HG03442 (cell line): ENCODE results near the gene TMEM247.
"Not testable (repeated sequence)": the region's sequence is repeated elsewhere in the genome, so short reads cannot be mapped to it uniquely, and the experiment has no call there.

Source experiments
- ATAC-seq: cut with Tn5 transposase; IDR thresholded peaks from one replicate; pipeline ENCODE4 v1.9.1; 2021; ENCODE audit warnings: mild to moderate bottlenecking, moderate library complexity; ENCODE audit not compliant: unreplicated experiment

TMEM247 gene

DNA sequence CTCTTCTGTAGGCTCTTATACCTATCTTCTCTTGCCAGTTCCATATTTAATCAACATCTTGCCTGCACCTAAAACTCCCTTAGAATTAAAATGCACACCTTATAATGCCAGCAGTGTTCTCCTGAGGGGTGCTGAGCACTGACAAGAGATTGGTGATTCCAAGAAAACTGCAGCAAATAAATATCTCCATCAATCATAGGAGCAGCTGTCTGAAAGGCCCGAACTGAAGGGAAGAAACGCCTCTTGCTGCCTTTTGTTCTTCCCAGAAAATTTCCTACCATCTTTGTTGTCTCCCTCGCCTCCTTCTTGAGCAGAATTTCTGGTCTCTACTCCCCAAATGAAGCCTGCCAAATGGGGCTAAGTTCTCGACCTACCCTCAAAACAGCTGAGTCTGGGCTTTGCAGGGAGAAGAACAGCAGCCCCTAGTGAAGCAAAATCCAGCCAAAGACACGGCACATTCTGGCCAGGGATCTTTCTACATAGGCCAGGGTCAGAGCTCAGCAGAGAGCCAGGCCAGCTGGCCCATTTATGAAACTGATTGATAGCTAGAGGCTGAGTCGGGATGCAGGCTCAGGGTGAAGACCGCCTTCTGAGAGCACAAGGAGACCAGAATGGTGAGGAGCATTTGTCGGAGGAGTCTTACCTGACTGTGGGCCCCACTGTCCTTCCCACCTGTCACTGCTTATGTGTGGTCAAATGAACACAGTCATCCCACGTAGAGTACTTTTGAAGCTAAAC lies 20.4 kb upstream of the TMEM247 start:
- no peak for ATAC-seq

DNA sequence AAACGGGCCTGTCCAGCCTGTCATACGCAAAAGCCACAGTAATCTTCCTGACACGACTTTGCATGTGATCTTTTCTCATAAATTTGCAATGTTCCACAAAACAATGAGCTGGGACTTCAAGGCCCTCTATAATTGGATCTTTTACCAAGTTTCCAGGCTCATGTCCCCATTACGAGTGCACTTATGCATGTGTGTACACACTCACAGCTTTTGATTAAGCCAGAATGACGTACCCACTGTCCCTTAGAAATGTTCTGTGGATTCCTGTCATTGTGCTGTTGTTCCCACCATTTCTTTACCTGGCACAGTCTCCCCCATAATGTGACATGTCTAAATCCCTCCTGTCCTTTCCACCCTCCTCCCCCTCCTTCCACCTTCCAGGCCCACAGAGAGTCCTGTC lies 19.7 kb upstream of the TMEM247 start:
- no peak for ATAC-seq

DNA sequence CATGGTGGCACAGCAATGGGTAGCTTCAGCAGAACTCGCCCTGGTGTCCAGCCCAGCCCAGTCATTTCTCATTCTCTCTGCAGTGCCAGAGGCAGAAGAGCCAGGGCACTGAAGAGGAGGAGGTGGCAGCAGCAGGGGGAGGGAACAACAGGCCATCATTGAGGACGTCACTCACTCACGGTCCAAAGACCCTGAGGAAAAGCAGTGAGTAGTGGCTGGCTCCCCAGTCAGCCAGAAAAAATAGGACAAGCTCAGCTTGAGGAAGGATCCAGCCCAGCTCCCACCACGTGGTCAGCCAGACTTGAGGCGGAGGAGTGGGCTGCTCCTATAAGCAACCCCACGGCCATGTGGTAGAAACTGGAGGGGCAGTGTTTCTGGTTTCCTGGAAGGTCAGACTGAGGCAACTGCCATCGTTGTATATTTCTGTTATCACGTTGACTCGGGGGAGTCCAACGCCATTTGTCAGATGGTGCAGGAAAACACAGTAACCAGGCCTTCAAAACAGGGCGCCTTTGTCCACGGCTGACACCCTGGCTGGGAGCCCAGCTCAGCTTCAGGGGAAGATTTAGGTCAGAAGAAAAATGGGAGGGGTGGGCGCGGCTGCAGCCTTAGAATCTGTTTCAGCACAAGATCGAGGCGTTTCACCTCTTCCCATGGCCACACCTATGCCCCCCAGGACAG lies 19.0 kb upstream of the TMEM247 start:
- ATAC-seq, result no peak

DNA sequence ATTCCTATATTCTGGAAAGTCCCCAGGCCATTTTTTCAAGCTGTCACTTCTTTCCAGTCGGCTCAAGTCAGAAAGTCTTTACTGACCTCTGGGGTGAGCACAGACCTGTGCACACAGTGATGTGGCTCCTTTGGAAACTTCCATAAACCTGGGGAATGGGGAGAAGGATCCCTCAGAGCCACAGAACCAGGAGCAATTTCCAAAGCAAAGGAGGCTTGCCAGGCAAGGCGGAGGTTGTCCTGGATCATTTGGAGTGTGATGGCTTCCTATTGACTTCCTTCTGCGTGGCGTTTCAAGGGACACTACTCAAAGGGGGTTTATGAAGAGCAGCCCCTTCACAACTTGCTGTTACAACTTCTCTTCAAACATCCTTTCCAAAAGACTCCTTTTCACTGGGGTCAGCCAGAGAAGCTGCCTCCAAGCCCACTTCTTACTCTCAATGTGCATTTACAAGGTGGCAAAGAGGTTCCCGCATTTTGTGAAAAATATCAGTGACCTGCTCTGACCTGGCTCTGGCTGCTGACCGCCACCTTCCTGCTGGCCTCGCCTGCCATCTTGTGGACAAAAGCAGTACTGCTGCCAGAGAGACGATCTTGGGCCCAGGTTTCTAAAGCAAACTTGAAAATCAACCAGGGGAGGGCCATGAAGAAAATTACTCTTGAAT lies 18.2 kb upstream of the TMEM247 start:
- no peak for ATAC-seq

DNA sequence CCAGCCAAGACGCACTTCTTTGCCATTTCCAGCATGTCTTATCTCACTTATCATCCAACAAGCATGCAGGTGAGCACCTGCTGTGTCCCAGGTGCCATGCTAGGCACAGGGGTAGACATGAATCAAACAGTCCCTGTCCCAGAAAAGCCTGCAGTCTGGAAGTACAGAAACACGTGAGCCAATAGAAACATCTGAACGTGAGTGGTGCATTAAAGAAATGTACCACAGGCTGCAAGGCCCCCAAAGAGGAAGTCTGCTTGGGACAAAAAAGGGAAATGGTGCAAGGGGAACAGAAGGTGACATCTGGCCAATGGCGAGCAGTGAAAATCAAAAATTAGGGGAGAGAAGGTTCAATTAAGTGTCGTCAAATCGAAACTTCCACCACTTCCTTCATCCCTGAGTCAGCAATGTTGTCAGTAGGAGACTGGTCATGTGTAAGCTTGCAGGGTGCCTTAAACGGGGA lies 17.6 kb upstream of the TMEM247 start:
- no peak for ATAC-seq

DNA sequence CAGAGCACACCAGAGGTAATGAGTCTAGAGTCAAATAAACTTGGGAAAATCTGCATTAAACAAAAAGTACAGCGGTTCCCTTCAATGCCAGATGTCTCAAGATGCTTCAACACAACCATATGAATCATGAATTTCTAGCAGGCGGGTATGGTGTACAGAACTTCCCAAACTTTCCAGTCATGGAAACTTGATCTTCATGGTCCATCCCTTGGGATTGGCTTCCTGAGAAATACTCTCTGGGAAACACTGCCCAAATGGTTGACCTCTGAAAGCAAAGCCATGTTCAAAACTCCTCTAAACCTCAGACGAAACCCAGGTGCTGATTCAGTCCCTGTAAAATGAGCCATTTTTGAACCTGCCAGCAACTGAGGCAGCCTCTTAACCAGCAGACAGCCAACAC lies 16.4 kb upstream of the TMEM247 start:
- no peak for ATAC-seq

DNA sequence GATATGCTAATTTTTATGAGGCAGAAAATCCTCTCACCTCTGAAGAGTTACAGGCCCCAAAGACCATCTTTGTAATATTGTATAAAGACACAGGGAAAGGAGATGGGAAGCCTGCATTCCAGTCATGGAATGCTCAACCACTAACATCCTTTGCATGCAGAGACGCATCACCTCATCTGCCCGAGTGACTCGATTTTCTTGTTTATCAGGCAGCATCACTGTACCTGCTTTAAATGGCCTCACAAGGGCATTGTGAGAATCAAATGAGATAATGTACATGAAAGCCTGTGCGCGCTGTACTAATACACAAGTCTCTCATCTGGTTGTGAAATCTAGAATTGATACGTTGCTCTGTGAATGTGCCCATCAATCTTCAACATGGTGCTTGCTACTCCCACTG lies 10.2 kb upstream of the TMEM247 start:
- no peak for ATAC-seq

DNA sequence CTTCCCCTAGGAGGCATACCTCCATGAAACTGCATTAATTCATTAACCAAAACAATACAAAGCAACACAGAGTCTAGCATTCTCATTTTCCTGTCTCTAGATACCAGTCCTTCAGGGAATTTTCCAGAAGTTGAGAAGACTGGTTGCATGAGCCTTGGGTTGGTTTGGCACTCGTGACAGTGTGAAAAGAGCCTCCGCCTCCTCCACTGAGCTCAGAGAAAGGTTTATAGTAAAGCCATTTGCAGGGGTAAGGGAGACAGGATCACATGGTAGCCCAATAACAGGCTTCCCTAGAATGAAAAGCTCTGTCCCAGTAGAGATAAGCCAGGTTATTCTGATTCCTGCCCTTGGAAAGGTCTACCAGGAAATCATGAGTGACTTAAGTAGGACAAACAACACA lies 9.7 kb upstream of the TMEM247 start:
- ATAC-seq, result no peak

DNA sequence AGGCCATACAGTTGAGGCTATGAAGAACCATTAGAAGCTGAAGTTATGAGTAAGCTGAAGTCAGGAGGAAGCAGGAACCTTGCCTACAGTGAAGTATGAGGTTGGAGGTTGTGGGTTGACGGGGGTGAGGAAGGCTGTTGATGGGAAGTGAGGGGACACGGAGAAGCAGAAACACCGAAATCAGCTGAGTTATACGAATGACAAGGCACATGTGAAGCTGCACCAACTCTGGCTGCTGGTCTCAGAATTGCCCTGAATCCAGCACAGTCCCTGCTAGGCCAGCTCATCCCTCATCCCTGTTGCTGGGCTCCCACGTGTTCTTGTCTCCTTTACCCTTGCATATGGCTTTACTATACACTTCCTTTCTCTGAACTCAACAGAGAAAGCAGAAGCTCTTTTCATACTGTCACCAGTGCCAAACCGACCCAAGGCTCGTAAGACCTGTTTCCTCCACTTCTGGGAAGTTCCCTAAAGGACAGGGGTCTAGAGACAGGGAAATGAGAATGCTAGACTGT lies 9.2 kb upstream of the TMEM247 start:
- no peak for ATAC-seq

DNA sequence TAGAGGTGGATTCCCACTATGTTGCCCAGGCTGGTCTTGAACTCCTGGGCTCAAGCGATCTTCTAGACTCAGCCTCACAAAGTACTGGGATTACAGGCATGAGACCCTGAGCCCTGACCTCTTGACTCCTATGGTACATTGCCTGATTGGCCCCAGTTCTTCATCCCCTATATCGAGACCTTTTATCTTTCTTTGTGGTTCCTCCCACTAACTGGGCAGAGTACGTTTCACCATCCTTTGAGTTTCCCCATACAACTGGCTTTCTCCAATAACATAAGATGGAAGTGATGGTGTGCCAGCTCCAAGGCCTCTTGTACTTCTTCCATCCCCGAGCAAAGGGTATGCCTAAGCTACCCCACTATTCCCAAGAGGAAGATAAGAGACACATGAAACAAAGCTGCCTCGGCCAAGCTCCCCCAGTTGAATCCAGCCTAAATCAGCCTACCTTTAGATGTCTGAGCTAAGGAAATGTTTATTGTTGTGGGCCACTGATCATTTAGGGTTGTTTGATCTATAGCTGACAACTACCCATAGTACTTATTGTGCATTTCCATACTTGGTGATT lies 8.3 kb upstream of the TMEM247 start:
- no peak for ATAC-seq

DNA sequence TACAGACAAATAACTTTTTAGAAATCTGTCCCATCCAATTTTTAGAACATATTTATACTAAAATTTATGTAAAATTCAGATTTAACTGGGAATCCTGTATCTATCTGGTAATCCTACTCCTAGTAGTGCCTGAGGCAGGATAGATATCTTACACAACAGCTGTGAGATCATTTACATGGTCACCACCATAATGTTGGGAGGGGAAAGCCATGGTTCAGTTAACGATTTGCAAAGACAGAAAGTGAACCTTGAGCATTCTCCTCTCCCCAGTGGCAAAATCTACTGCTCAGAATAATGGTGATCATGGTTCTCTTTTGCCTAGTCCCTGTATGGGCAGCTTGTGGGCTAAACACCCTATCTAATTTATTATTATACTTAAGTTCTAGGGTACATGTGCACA lies 7.7 kb upstream of the TMEM247 start:
- ATAC-seq, result no peak

DNA sequence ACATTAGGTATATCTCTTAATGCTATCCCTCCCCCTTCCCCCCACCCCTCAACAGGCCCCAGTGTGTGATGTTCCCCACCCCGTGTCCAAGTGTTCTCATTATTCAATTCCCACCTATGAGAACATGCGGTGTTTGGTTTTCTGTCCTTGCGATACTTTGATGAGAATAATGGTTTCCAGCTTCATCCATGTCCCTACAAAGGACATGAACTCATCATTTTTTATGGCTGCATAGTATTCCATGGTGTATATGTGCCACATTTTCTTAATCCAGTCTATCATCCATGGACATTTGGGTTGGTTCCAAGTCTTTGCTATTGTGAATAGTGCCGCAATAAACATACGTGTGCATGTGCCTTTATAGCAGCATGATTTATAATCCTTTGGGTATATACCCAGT lies 7.2 kb upstream of the TMEM247 start:
- not testable (repeated sequence) for ATAC-seq

DNA sequence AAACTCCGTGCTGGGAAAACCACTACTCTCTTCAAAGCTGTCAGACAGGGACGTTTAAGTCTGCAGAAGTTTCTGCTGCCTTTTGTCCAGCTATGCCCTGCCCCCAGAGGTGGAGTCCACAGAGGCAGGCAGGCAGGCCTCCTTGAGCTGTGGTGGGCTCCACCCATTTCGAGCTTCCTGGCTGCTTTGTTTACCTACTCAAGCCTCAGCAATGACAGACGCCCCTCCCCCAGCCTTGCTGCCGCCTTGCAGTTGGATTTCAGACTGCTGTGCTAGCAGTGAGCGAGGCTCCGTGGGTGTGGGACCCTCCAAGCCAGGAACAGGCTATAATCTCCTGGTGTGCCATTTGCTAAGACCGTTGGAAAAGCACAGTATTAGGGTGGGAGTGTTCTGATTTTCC lies 1.9 kb upstream of the TMEM247 start:
- not testable (repeated sequence) for ATAC-seq

DNA sequence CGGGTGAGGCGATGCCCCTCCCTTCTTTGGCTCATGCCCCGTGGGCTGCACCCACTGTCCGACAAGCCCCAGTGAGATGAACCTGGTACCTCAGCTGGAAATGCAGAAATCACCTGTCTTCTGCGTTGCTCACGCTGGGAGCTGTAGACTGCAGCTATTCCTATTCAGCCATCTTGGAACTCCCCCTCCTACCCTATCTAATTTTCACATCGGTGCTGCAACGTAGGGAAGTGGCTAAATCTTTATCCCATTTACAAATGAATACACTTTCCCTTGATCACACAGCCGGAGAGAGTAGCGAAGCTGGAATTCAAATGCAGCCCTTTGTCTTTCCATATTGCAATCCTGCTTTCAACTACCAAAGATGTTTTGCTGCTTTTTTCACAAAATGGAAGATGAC lies 1.4 kb upstream of the TMEM247 start:
- no peak for ATAC-seq

DNA sequence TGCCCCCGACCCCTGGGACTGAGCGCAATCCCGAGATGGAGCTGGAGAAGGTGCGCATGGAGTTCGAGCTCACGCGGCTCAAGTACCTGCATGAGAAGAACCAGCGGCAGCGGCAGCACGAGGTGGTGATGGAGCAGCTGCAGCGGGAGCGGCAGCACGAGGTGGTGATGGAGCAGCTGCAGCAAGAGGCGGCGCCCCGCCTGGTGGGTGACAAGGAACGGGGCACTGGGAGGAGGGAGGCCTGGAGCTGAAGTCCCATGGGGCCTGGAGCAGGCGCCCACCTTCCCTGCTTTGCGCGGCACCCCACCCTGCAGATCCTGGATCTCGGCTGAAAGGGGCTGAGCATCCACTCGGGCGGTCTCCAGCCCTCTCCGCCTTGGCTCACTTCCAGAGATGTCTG lies 1.2 kb downstream of the TMEM247 start:
- no peak for ATAC-seq

DNA sequence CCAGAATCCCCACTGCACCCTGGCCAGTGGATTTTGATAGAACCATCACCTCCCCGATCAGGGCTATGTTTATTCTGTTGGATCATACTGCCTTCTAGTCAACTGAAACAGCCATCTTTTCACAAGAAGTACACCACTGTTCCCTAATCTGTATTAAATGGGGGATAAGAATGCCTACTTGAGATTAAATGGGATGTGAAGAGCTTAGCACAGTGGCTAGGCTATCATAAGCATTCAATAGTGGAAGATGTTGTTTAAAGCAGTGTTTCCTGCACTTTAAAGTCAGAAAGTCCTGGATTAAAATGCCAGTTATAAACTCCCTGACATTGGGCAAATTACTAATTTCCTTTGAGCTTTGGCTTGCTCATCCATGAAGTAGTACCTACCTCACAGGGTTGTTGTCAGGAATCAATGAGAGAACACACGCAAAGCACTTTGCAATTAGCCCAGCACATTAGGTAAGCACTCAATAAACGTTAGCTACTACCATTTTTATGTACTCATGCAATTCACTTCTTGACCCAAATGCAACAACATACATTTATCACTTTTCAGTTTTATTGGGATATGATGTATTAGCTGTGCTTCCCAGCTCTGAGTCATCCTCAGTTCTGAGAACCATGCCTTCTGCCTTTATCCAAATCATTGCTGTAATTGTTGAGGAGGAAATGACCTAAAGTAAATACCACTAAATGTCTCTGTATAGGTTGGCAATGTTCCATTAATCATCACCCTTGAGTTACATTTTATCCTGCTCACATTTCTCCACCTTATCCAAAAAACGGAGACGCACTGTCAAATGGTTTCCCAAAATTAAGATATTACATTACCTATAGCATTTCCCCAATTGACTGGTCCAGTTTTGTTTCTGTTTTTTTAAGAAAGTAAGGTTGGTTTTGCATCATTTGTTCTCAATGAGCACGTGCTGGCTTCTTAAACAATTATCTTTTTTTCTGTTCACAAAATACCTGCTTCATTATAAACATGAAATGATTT lies 2.1 kb downstream of the TMEM247 start:
- no peak for ATAC-seq

DNA sequence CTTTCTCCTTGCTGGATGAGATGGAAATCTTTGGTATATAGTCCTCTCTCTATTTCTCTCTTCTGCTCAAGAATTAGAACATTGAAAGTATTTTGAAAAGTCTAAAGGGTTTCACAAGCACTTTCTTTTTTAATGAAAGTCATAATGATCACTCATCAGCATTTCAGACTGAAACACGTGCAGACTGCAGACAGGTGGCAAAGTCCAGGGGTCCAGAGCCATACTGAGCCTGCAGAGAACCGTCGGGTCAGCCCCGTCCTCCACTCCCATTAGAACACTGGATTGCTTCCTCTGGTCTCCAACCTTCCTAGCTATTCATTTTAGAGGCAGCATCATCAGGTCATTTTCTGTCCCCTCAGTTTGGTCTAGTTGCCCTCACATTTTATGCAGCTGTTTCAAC lies 3.1 kb downstream of the TMEM247 start:
- no peak for ATAC-seq

DNA sequence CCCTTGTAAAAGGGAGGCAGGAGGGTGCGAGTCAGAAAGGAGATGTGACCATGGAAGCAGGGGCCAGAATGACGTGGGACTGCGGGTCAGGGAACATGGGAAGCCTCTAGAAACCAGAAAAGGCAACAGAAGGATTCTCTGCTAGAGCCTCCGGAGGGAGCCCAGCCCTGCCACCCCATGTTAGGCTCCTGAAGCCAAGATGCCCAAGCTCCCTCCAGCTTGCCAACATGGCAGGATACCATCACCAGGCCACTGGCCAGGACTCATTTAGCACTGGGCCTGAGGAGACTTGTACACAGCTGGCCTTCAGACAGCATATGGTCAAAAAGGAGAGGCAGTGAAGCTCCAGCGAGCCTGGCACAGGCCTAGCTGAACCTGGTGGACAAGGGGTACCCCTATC lies 5.6 kb downstream of the TMEM247 start:
- no peak for ATAC-seq

DNA sequence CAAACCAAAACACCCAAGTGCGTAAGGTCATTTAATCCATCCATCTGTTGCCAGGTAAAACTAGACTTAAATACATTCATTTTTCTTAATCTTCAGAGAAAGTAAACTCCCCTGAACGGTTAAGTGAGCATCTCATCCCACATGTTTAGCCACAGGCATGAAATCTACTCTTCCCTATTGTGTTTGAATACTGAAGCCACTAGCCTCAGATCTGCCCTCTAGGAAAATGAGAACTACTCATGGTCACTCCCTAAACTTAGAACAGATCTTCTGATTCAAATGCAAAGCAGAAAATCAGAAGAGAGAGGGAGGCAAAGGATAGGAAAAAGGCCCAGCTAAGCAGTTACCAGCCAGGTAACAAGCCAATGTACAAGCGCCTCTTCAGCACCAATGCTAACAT lies 7.1 kb downstream of the TMEM247 start:
- ATAC-seq, result no peak

DNA sequence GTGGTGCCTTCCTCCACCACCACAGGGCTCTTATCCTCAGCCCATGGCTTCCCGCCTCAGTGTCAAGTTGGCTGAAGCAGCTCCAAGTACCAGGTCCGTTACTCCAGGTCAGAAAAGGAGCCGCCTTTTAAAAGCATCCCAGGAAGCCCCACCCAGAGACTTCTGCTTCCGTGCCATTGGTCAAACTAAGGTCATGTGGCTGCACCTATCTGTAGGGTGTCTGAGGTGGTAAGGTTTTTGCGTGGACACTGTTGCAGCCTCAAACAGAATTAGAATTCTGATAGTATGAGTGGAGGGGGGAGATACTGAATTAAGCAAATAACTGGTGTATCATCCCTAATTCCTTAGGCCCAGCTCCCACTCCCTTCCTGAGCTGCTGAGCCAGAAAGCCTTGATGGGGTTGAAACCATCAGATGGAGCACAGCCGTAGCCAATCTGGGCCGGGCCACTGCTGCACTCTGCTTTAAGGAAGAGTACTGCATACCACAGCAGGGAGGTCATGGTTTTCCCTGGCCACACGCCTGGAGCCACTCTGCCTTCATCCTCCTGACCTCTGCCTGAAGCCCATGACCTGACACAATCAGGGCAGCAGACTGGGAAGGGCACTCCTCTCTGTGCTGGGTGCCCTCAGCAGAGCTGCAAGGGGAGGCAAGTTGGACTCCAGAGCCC lies 8.4 kb downstream of the TMEM247 start:
- no peak for ATAC-seq
